Chondrocyte (in vitro differentiated cells): ENCODE data around the gene ARFGEF3. TPM values are rescaled to one million over a fixed set of nuclear protein-coding genes. Genes with fewer than 3 reads are reported as not detected.
"Not testable (repeated sequence)": the region's sequence is repeated elsewhere in the genome, so short reads cannot be mapped to it uniquely, and the experiment has no call there.

Experiments
- DNase-seq: peaks from one replicate; pipeline ENCODE4 v3.0.0; 2021; ENCODE audit warnings: mixed read lengths, low spot score
- H3K27ac Mint-ChIP-seq: one replicate; pipeline ENCODE4 v1.8.0; 2021; ENCODE audit warnings: mild to moderate bottlenecking, moderate library complexity, mixed read lengths; ENCODE audit not compliant: unreplicated experiment
- H3K27me3 Mint-ChIP-seq: 2 replicates; pipeline ENCODE4 v1.8.0; 2021; ENCODE audit warnings: low read depth, mixed read lengths
- H3K36me3 Mint-ChIP-seq: 2 replicates; pipeline ENCODE4 v1.8.0; 2021; ENCODE audit warnings: low read depth, mixed read lengths
- H3K4me1 Mint-ChIP-seq: 2 replicates; pipeline ENCODE4 v1.8.0; 2021; ENCODE audit warnings: low read depth, mild to moderate bottlenecking, mixed read lengths
- H3K4me3 Mint-ChIP-seq: one replicate; pipeline ENCODE4 v1.8.0; 2021; ENCODE audit warnings: mild to moderate bottlenecking, moderate library complexity, mixed read lengths; ENCODE audit not compliant: unreplicated experiment
- H3K9me3 Mint-ChIP-seq: 2 replicates; pipeline ENCODE4 v1.8.0; 2021; ENCODE audit warnings: low read depth, mixed read lengths
- CTCF ChIP-seq: fragments of 200-600 bp; sonication (generic); IDR thresholded peaks from 2 replicates; pipeline ENCODE4 v1.5.0; 2021; ENCODE audit warnings: antibody characterized with exemption, mild to moderate bottlenecking, moderate library complexity
- total RNA-seq: library from RNA; stranded (reverse); gene quantifications from 3 replicates; pipeline ENCODE4 v1.2.1, GENCODE V29; 2021

The ARFGEF3 gene
- total RNA-seq, 1 donor from 2014 or later = 2.7 TPM

GRCh38 chr6:138345565-138346285 lies 184.0 kb downstream of the ARFGEF3 start:
- no peak for TF ChIP-seq CTCF
- Mint-ChIP-seq H3K4me3 (no peak overlapping the region), H3K36me3 (no peaks in the 10 kb centered on the region), H3K27ac (no peak overlapping the region), H3K4me1 (peaks cover 10% of the 10 kb centered on the region), H3K27me3 (no peaks in the 10 kb centered on the region), H3K9me3 (no peaks in the 10 kb centered on the region)
- no peak for DNase-seq

DNA sequence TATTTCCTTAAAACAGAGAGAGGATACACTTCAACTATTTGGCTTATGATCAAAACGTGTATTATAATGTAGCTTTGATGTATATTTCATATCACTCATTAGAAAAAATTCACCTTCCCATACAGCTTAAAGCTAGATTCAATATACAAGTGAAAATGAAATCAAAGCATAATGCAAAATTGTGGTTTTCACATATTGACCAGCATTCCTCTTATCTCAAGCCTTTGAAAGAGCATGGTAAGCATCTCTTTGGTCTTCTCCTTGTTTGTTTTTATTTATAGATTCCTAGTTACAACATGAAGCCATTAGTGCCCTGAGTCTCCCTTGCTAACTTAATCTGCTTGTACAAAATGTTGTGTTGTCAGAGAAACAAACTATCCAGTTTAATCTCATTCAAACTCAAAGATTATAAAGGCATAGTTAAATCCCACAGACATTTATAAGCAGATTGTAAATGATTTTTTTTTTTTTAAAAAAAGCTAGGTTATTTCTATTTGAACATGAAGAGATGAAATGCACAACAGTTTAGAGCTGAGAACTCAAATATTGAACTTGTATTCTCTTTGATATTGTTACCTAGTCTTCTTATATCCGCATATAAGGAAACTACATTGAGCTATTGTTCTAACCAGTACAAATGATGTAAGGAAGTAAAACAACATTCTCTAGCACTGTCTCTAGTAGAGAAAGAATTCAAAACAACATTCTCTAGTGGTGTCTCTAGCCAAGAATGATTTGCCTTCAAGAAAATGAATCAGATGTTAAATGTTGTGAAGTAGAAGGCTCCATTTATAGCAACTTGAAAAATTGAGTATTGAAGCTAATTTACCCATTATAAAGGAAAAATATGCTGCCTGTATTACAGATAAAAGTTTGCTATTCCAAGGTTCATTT lies 184.8 kb downstream of the ARFGEF3 start:
- H3K27ac Mint-ChIP-seq = no peak overlapping the region
- peaks cover 10% of the 10 kb centered on the region for H3K4me1 Mint-ChIP-seq
- no peaks in the 10 kb centered on the region for H3K9me3 Mint-ChIP-seq
- no peak for TF ChIP-seq CTCF
- no peaks in the 10 kb centered on the region for H3K36me3 Mint-ChIP-seq
- H3K27me3 Mint-ChIP-seq = no peaks in the 10 kb centered on the region
- no peak overlapping the region for H3K4me3 Mint-ChIP-seq
- no peak for DNase-seq

- Mint-ChIP-seq H3K27ac (no peak overlapping the region), H3K4me1 (peaks cover 10% of the 10 kb centered on the region), H3K9me3 (no peaks in the 10 kb centered on the region), H3K36me3 (no peaks in the 10 kb centered on the region), H3K4me3 (no peak overlapping the region), H3K27me3 (peaks cover 2% of the 10 kb centered on the region)
- DNase-seq = no peak
- no peak for TF ChIP-seq CTCF
These were observed 186.1 kb downstream of the ARFGEF3 start for GRCh38 chr6:138347864-138348263.

DNA sequence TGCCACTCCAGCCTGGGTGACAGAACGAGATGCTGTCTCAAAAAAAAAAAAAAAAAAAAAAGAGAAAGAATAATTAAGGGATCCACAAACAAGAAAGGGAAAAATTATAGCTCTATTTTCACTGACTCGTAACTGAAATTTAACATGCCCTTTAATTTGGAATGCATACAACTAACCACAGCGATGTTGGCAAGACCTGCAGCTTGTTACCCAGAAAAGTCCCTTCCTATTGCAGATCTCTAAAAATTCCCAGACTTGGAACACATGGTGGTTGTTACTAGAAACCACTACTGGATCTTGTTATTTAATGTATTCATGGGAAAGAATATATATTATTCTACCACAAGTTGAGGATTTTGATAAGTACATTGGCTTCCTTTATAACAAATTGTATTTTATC lies 188.2 kb downstream of the ARFGEF3 start:
- Mint-ChIP-seq H3K36me3 (no peaks in the 10 kb centered on the region), H3K27me3 (peaks cover 5% of the 10 kb centered on the region), H3K27ac (no peak overlapping the region), H3K4me1 (peaks cover 10% of the 10 kb centered on the region), H3K9me3 (no peaks in the 10 kb centered on the region), H3K4me3 (no peak overlapping the region)
- TF ChIP-seq CTCF = no peak
- no peak for DNase-seq

DNA sequence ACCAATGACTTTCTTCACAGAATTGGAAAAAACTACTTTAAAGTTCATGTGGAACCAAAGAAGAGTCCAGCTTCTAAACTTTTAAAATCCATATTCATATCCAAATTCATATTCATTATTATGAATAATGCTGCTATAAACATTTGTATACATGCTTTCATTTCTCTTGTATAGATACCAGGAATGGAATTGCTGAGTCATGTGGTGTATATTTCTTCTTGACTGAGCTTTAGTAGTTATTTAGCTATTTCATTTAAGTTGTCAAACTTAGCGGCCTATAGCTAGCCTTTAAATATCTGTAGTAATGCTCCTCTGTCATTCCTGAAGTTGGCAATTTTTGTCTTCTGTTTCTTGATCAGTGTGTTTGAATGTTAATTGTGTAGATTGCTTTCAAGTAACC lies 196.2 kb downstream of the ARFGEF3 start:
- Mint-ChIP-seq H3K4me3 (no peak overlapping the region), H3K27me3 (peaks cover 3% of the 10 kb centered on the region), H3K4me1 (no peaks in the 10 kb centered on the region), H3K36me3 (no peaks in the 10 kb centered on the region), H3K27ac (no peak overlapping the region), H3K9me3 (peaks cover 2% of the 10 kb centered on the region)
- DNase-seq = no peak
- no peak for TF ChIP-seq CTCF

- not testable (repeated sequence) for H3K9me3 Mint-ChIP-seq, DNase-seq, H3K4me1 Mint-ChIP-seq, H3K4me3 Mint-ChIP-seq, H3K27ac Mint-ChIP-seq, H3K36me3 Mint-ChIP-seq
- H3K27me3 Mint-ChIP-seq = peaks cover 14% of the 10 kb centered on the region
These were observed 206.9 kb downstream of the ARFGEF3 start for GRCh38 chr6:138368684-138369083.
